HUES6 (cell line): ENCODE data around the gene VEGFB.

Experiments
- H3K27ac ChIP-seq: 2 replicates; pipeline ENCODE4 v1.7.0; 2013; ENCODE audit warnings: low read depth, mild to moderate bottlenecking, low read length, inconsistent platforms
- H3K27me3 ChIP-seq: 2 replicates; pipeline ENCODE4 v1.6.1; 2013; ENCODE audit warnings: low read length; ENCODE audit not compliant: control insufficient read depth, insufficient read depth
- H3K36me3 ChIP-seq: 2 replicates; pipeline ENCODE4 v1.6.1; 2013; ENCODE audit warnings: low read length; ENCODE audit not compliant: control insufficient read depth, insufficient read depth
- H3K4me1 ChIP-seq: 2 replicates; pipeline ENCODE4 v1.6.1; 2013; ENCODE audit warnings: low read length; ENCODE audit not compliant: control insufficient read depth, insufficient read depth
- H3K4me3 ChIP-seq: 2 replicates; pipeline ENCODE4 v1.5.1; 2013; ENCODE audit warnings: low read depth, low read length
- H3K9ac ChIP-seq: one replicate; pipeline ENCODE4 v1.6.1; 2013; ENCODE audit warnings: mild to moderate bottlenecking, low read length
- H3K9me3 ChIP-seq: 2 replicates; pipeline ENCODE4 v1.6.1; 2013; ENCODE audit warnings: low read depth, low read length; ENCODE audit not compliant: control insufficient read depth, insufficient read depth

The VEGFB gene

GRCh38 chr11:64276653-64277431, 42.5 kb downstream of the VEGFB start:
- Histone ChIP-seq H3K27me3 (no peaks in the 10 kb centered on the region), H3K9me3 (no peaks in the 10 kb centered on the region), H3K9ac (no peak overlapping the region), H3K36me3 (peaks cover 16% of the 10 kb centered on the region), H3K27ac (no peak overlapping the region), H3K4me1 (peaks cover 17% of the 10 kb centered on the region; the same call in 1 of the 2 replicates), H3K4me3 (no peak overlapping the region)

- Histone ChIP-seq H3K9me3 (no peaks in the 10 kb centered on the region), H3K27ac (no peak overlapping the region), H3K4me3 (no peak overlapping the region), H3K9ac (no peak overlapping the region), H3K4me1 (peaks cover 14% of the 10 kb centered on the region; the same call in 1 of the 2 replicates), H3K27me3 (no peaks in the 10 kb centered on the region), H3K36me3 (peaks cover 20% of the 10 kb centered on the region)
Measured at GRCh38 chr11:64278576-64279190, 44.3 kb downstream of the VEGFB start.

GRCh38 chr11:64281957-64282770, 47.8 kb downstream of the VEGFB start:
- no peak overlapping the region for H3K9ac ChIP-seq
- H3K4me1 ChIP-seq, result peaks cover 5% of the 10 kb centered on the region; the same call in 1 of the 2 replicates
- no peak overlapping the region for H3K27ac ChIP-seq
- H3K9me3 ChIP-seq, result no peaks in the 10 kb centered on the region
- H3K4me3 ChIP-seq, result no peak overlapping the region
- H3K27me3 ChIP-seq, result no peaks in the 10 kb centered on the region
- H3K36me3 ChIP-seq, result peaks cover 12% of the 10 kb centered on the region

- no peak overlapping the region for H3K27ac ChIP-seq
- H3K4me3 ChIP-seq, result no peak overlapping the region
- no peaks in the 10 kb centered on the region for H3K9me3 ChIP-seq
- peaks cover 13% of the 10 kb centered on the region; the same call in 1 of the 2 replicates for H3K36me3 ChIP-seq
- peak overlapping the region; percentile 35 for H3K9ac ChIP-seq
- H3K4me1 ChIP-seq, result peaks cover 5% of the 10 kb centered on the region; the same call in 1 of the 2 replicates
- 0 out of 2 replicates have a peak, but pooled peaks cover 1% of the 10 kb centered on the region for H3K27me3 ChIP-seq
Measured at GRCh38 chr11:64283092-64283491, 48.7 kb downstream of the VEGFB start.

- Histone ChIP-seq H3K36me3 (peaks cover 6% of the 10 kb centered on the region; the same call in 1 of the 2 replicates), H3K27ac (peak within 1 kb of the TSS; percentile 56; the same call in 1 of the 2 replicates), H3K9ac (peak within 1 kb of the TSS; percentile 60), H3K27me3 (peaks cover 12% of the 10 kb centered on the region), H3K4me3 (peak within 1 kb of the TSS; percentile 94), H3K9me3 (no peaks in the 10 kb centered on the region), H3K4me1 (peaks cover 5% of the 10 kb centered on the region; the same call in 1 of the 2 replicates)
Measured at GRCh38 chr11:64284048-64284961, 49.9 kb downstream of the VEGFB start, which contains the start of gene BAD. TSS of gene BAD (minus strand) at chr11:64284665. CDS start at chr11:64284368, 297 bp downstream.

GRCh38 chr11:64284962-64285884, 50.8 kb downstream of the VEGFB start, which contains the start of gene GPR137:
TSS of gene GPR137 (plus strand) at chr11:64285848. CDS start at chr11:64286525, 677 bp downstream.
- H3K27ac ChIP-seq, result peak within 1 kb of the TSS; percentile 56; the same call in 1 of the 2 replicates
- H3K36me3 ChIP-seq, result peaks cover 6% of the 10 kb centered on the region; the same call in 1 of the 2 replicates
- H3K9me3 ChIP-seq, result no peaks in the 10 kb centered on the region
- H3K4me1 ChIP-seq, result peaks cover 5% of the 10 kb centered on the region; the same call in 1 of the 2 replicates
- peaks cover 21% of the 10 kb centered on the region for H3K27me3 ChIP-seq
- peak within 1 kb of the TSS; percentile 60 for H3K9ac ChIP-seq
- peak within 1 kb of the TSS; percentile 94 for H3K4me3 ChIP-seq

GRCh38 chr11:64285885-64286800, 51.8 kb downstream of the VEGFB start:
- no peak overlapping the region for H3K27ac ChIP-seq
- H3K4me1 ChIP-seq, result peaks cover 9% of the 10 kb centered on the region; the same call in 1 of the 2 replicates
- no peaks in the 10 kb centered on the region for H3K9me3 ChIP-seq
- H3K27me3 ChIP-seq, result peaks cover 30% of the 10 kb centered on the region
- H3K9ac ChIP-seq, result peak overlapping the region; percentile 53
- H3K36me3 ChIP-seq, result peaks cover 6% of the 10 kb centered on the region; the same call in 1 of the 2 replicates
- peak overlapping the region; percentile 94 for H3K4me3 ChIP-seq

GRCh38 chr11:64286801-64287159, 52.4 kb downstream of the VEGFB start:
- Histone ChIP-seq H3K9ac (no peak overlapping the region), H3K36me3 (peaks cover 6% of the 10 kb centered on the region; the same call in 1 of the 2 replicates), H3K4me1 (peaks cover 9% of the 10 kb centered on the region; the same call in 1 of the 2 replicates), H3K9me3 (no peaks in the 10 kb centered on the region), H3K27ac (no peak overlapping the region), H3K27me3 (peaks cover 36% of the 10 kb centered on the region), H3K4me3 (no peak overlapping the region)
